RWPE2 (cell line): ENCODE measurements around the gene ASTN2.
A peak's percentile ranks its signal among the peaks of the same experiment; 100 is the strongest.
"Not testable (repeated sequence)": the region's sequence is repeated elsewhere in the genome, so short reads cannot be mapped to it uniquely, and the experiment has no call there.

Experiments
- ATAC-seq: fragments of 200-7000 bp; cut with Tn5 transposase; 3 replicates; pipeline ENCODE4 v1.9.1; 2021; ENCODE audit warnings: low read depth
- DNase-seq: peaks from one replicate; pipeline ENCODE4 v3.0.0-alpha.2; 2020; ENCODE audit warnings: low spot score
- H3K27ac ChIP-seq: fragments of 450-650 bp; 2 replicates; pipeline ENCODE4 v1.5.1; 2017; ENCODE audit warnings: mild to moderate bottlenecking; ENCODE audit not compliant: poor library complexity, severe bottlenecking
- H3K27me3 ChIP-seq: fragments of 250-450 bp; sonication (Bioruptor Pico); 2 replicates; pipeline ENCODE4 v1.5.1; 2021; ENCODE audit warnings: mild to moderate bottlenecking, moderate library complexity; ENCODE audit not compliant: insufficient read depth, poor library complexity, severe bottlenecking
- H3K36me3 ChIP-seq: fragments of 250-450 bp; sonication (Bioruptor Pico); 2 replicates; pipeline ENCODE4 v1.5.1; 2020; ENCODE audit warnings: low read depth, mild to moderate bottlenecking, moderate library complexity
- H3K4me1 ChIP-seq: fragments of 250-450 bp; sonication (Bioruptor Pico); 2 replicates; pipeline ENCODE4 v1.5.1; 2021; ENCODE audit warnings: mild to moderate bottlenecking, moderate library complexity; ENCODE audit not compliant: insufficient read depth, poor library complexity, severe bottlenecking
- H3K4me3 ChIP-seq: fragments of 250-450 bp; sonication (Bioruptor Pico); 2 replicates; pipeline ENCODE4 v1.5.1; 2021; ENCODE audit warnings: mild to moderate bottlenecking, moderate library complexity; ENCODE audit not compliant: severe bottlenecking
- H3K9me3 ChIP-seq: fragments of 250-450 bp; sonication (Bioruptor Pico); 2 replicates; pipeline ENCODE4 v1.5.1; 2021; ENCODE audit warnings: mild to moderate bottlenecking, moderate library complexity; ENCODE audit not compliant: severe bottlenecking
- CTCF ChIP-seq: fragments of 450-650 bp; IDR thresholded peaks from one replicate; pipeline ENCODE4 v1.5.1; 2017; ENCODE audit warnings: mild to moderate bottlenecking, moderate library complexity; ENCODE audit not compliant: poor library complexity, severe bottlenecking

Gene ASTN2

GRCh38 chr9:116895961-116896360 is 518.9 kb downstream of the ASTN2 start:
- DNase-seq: no peak
- no peak overlapping the region for H3K4me3 ChIP-seq
- H3K36me3 ChIP-seq: no peaks in the 10 kb centered on the region
- peak overlapping the region; percentile 16 for H3K27ac ChIP-seq
- peaks cover 7% of the 10 kb centered on the region for H3K4me1 ChIP-seq
- H3K27me3 ChIP-seq: no peaks in the 10 kb centered on the region
- peak; percentile 66 for ATAC-seq
- no peak for TF ChIP-seq CTCF
- peaks cover 4% of the 10 kb centered on the region for H3K9me3 ChIP-seq

GRCh38 chr9:116891424-116891823 is 523.4 kb downstream of the ASTN2 start:
- DNase-seq: no peak
- TF ChIP-seq CTCF: no peak
- Histone ChIP-seq H3K4me3 (no peak overlapping the region), H3K9me3 (no peaks in the 10 kb centered on the region), H3K36me3 (no peaks in the 10 kb centered on the region), H3K4me1 (no peaks in the 10 kb centered on the region), H3K27ac (no peak overlapping the region), H3K27me3 (no peaks in the 10 kb centered on the region)
- no peak for ATAC-seq

GRCh38 chr9:116888476-116888875 is 526.4 kb downstream of the ASTN2 start:
- not testable (repeated sequence) for ATAC-seq, H3K27ac ChIP-seq, H3K4me1 ChIP-seq, H3K27me3 ChIP-seq, DNase-seq, H3K36me3 ChIP-seq, H3K4me3 ChIP-seq, H3K9me3 ChIP-seq

GRCh38 chr9:116888066-116888465 is 526.8 kb downstream of the ASTN2 start:
- H3K4me3 ChIP-seq: no peak overlapping the region
- no peak for TF ChIP-seq CTCF
- no peaks in the 10 kb centered on the region for H3K9me3 ChIP-seq
- no peak for DNase-seq
- no peak overlapping the region for H3K27ac ChIP-seq
- no peaks in the 10 kb centered on the region for H3K36me3 ChIP-seq
- no peaks in the 10 kb centered on the region for H3K4me1 ChIP-seq
- no peaks in the 10 kb centered on the region for H3K27me3 ChIP-seq
- ATAC-seq: no peak

- no peak for ATAC-seq
- Histone ChIP-seq H3K36me3 (no peaks in the 10 kb centered on the region), H3K27ac (no peak overlapping the region), H3K4me3 (no peak overlapping the region), H3K9me3 (no peaks in the 10 kb centered on the region), H3K27me3 (no peaks in the 10 kb centered on the region), H3K4me1 (no peaks in the 10 kb centered on the region)
- no peak for TF ChIP-seq CTCF
- no peak for DNase-seq
These were observed 531.2 kb downstream of the ASTN2 start for GRCh38 chr9:116883676-116884075.
